Ishikawa (cell line): ENCODE measurements around the gene CDH24.

Experiments
- CEBPB ChIP-seq: IDR thresholded peaks from 2 replicates; pipeline ENCODE4 v1.6.1; 2012
- CREB1 ChIP-seq: IDR thresholded peaks from 2 replicates; pipeline ENCODE4 v1.6.1; 2012; ENCODE audit warnings: low read depth
- EP300 ChIP-seq: IDR thresholded peaks from 2 replicates; pipeline ENCODE4 v1.6.1; 2012; ENCODE audit warnings: borderline replicate concordance
- FOXM1 ChIP-seq: IDR thresholded peaks from 2 replicates; pipeline ENCODE4 v1.6.1; 2012; ENCODE audit warnings: low read depth, borderline replicate concordance
- MAX ChIP-seq: IDR thresholded peaks from 2 replicates; pipeline ENCODE4 v1.6.1; 2012
- NFIC ChIP-seq: IDR thresholded peaks from 2 replicates; pipeline ENCODE4 v1.6.1; 2012
- RAD21 ChIP-seq: IDR thresholded peaks from 2 replicates; pipeline ENCODE4 v1.6.1; 2012; ENCODE audit warnings: low read depth
- TAF1 ChIP-seq: IDR thresholded peaks from 2 replicates; pipeline ENCODE4 v1.6.1; 2012; ENCODE audit warnings: low read depth, mild to moderate bottlenecking
- TCF12 ChIP-seq: IDR thresholded peaks from 2 replicates; pipeline ENCODE4 v1.6.1; 2012; ENCODE audit warnings: low read depth
- USF1 ChIP-seq: IDR thresholded peaks from 2 replicates; pipeline ENCODE4 v1.6.1; 2012
- YY1 ChIP-seq: IDR thresholded peaks from 2 replicates; pipeline ENCODE4 v1.6.1; 2012; ENCODE audit warnings: low read depth

- TF ChIP-seq YY1 (no peak), EP300 (no peak), NFIC (no peak), FOXM1 (no peak), TCF12 (no peak), USF1 (no peak), RAD21 (no peak), TAF1 (no peak), CREB1 (no peak), CEBPB (no peak), MAX (no peak)
Observed at GRCh38 chr14:23021434-23021833, 35.9 kb downstream of the CDH24 start.
